Measurements from ENCODE around the gene CNOT3. TPM values are rescaled to one million over a fixed set of nuclear protein-coding genes. Genes with fewer than 3 reads are reported as not detected.

The CNOT3 gene
- total and polyA plus RNA-seq, 9 of the 15 experiments (the other 6 are each of a cell fraction or from before 2014, with no cell fraction given) = 0.27 to 60.4 (median 9.9) TPM

GRCh38 chr19:54188215-54188871 is 50.8 kb downstream of the CNOT3 start (continued):
- TF ChIP-seq PREB (CRISPR knock-in tag; IDR thresholded peaks at IDR 0.05) = no peak
- TF ChIP-seq ARID2 (IDR thresholded peaks at IDR 0.05) = no peak
- TF ChIP-seq ZNF584 (CRISPR knock-in tag; IDR thresholded peaks at IDR 0.05; ENCODE audit: low read depth) = no peak
- TF ChIP-seq JUN (IDR thresholded peaks at IDR 0.05; ENCODE audit: borderline replicate concordance, low read depth, low read length) = peak; percentile 88
- TF ChIP-seq JUN (CRISPR knock-in tag; IDR thresholded peaks at IDR 0.05; ENCODE audit: borderline replicate concordance) = no peak
- TF ChIP-seq FOSL1 (tag; conservative IDR thresholded peaks at IDR 0.05) = peak; percentile 98
- no peak for TF ChIP-seq PPARD (CRISPR knock-in tag; IDR thresholded peaks at IDR 0.05)
- TF ChIP-seq PHF21A (IDR thresholded peaks at IDR 0.05; ENCODE audit: borderline replicate concordance, low read depth) = no peak
- no peak for TF ChIP-seq CSDE1 (IDR thresholded peaks at IDR 0.05)
- TF ChIP-seq GABPB1 (CRISPR knock-in tag; IDR thresholded peaks at IDR 0.05) = no peak
- no peak for TF ChIP-seq ID3 (CRISPR knock-in tag; IDR thresholded peaks at IDR 0.05)
- TF ChIP-seq ID3 (tag; IDR thresholded peaks at IDR 0.05) = no peak
- TF ChIP-seq MLX (CRISPR knock-in tag; conservative IDR thresholded peaks at IDR 0.05) = no peak
- no peak for TF ChIP-seq ZNF444 (CRISPR knock-in tag; IDR thresholded peaks at IDR 0.05)
- no peak for TF ChIP-seq ZNF316 (IDR thresholded peaks at IDR 0.05)
- no peak for TF ChIP-seq NFE2 (IDR thresholded peaks at IDR 0.05; ENCODE audit: low read depth)
- TF ChIP-seq SOX6 (IDR thresholded peaks at IDR 0.05) = peak; percentile 81
- no peak for TF ChIP-seq U2AF1 (optimal IDR thresholded peaks at IDR 0.05; ENCODE audit: low read depth, low read length)
- TF ChIP-seq ZNF655 (CRISPR knock-in tag; IDR thresholded peaks at IDR 0.05) = no peak
- no peak for TF ChIP-seq NUFIP1 (IDR thresholded peaks at IDR 0.05; ENCODE audit: partially characterized antibody)
- peak; percentile 53 for TF ChIP-seq SMAD1 (IDR thresholded peaks at IDR 0.05; ENCODE audit: low read depth, low read length, partially characterized antibody)
- TF ChIP-seq ZNF174 (CRISPR knock-in tag; IDR thresholded peaks at IDR 0.05) = no peak
- no peak for TF ChIP-seq MXD1 (CRISPR knock-in tag; IDR thresholded peaks at IDR 0.05; ENCODE audit: borderline replicate concordance, poor library complexity, severe bottlenecking)
- TF ChIP-seq ASH1L (IDR thresholded peaks at IDR 0.05; ENCODE audit: borderline replicate concordance, low read depth, partially characterized antibody) = no peak

Data from K562 (cell line).